Fibroblast of villous mesenchyme (primary cell): ENCODE data around the gene NDUFA12. TPM values are rescaled to one million over a fixed set of nuclear protein-coding genes. Genes with fewer than 3 reads are reported as not detected.

Experiments
- DNase-seq: peaks from one replicate; pipeline ENCODE4 v3.0.0-alpha.2; 2010; ENCODE audit warnings: low read depth
- H3K4me3 ChIP-seq: 2 replicates; pipeline ENCODE4 v1.5.1; 2011; ENCODE audit warnings: low read depth, mild to moderate bottlenecking, low read length
- CTCF ChIP-seq: IDR thresholded peaks from 2 replicates; pipeline ENCODE4 v1.5.1; 2012; ENCODE audit warnings: low read depth, mild to moderate bottlenecking, low read length; ENCODE audit not compliant: insufficient read depth
- total RNA-seq: library from RNA; depleted of rRNA; stranded (reverse); fragments of >200 nt; gene quantifications from 2 replicates; pipeline ENCODE4 v1.2.3, GENCODE V29; 2012

NDUFA12 gene
- total RNA-seq, 1 donor, result 108 TPM

- no peak for DNase-seq
- H3K4me3 ChIP-seq, result no peak overlapping the region
- no peak for TF ChIP-seq CTCF
These were observed 20.2 kb downstream of the NDUFA12 start for GRCh38 chr12:94983321-94983720.

- peak; percentile 40 for DNase-seq
- no peak for TF ChIP-seq CTCF
- H3K4me3 ChIP-seq, result no peak overlapping the region
These were observed 21.0 kb downstream of the NDUFA12 start for GRCh38 chr12:94982456-94982855.

GRCh38 chr12:94980577-94980976 lies 22.9 kb downstream of the NDUFA12 start:
- H3K4me3 ChIP-seq, result no peak overlapping the region
- TF ChIP-seq CTCF, result peak; percentile 44
- peak; percentile 63 for DNase-seq

- no peak for TF ChIP-seq CTCF
- no peak overlapping the region for H3K4me3 ChIP-seq
- no peak for DNase-seq
These were observed 23.6 kb downstream of the NDUFA12 start for GRCh38 chr12:94979941-94980340.

- no peak overlapping the region for H3K4me3 ChIP-seq
- DNase-seq, result no peak
- no peak for TF ChIP-seq CTCF
These were observed 25.6 kb downstream of the NDUFA12 start for GRCh38 chr12:94977766-94978468.

GRCh38 chr12:94973221-94973620 lies 30.3 kb downstream of the NDUFA12 start:
- H3K4me3 ChIP-seq, result no peak overlapping the region
- TF ChIP-seq CTCF, result no peak
- DNase-seq, result peak; percentile 100

- DNase-seq, result peak; percentile 83
- no peak overlapping the region for H3K4me3 ChIP-seq
- TF ChIP-seq CTCF, result no peak
These were observed 30.7 kb downstream of the NDUFA12 start for GRCh38 chr12:94972795-94973194.
